ENCODE results near the gene GFI1.

GFI1 gene

DNA sequence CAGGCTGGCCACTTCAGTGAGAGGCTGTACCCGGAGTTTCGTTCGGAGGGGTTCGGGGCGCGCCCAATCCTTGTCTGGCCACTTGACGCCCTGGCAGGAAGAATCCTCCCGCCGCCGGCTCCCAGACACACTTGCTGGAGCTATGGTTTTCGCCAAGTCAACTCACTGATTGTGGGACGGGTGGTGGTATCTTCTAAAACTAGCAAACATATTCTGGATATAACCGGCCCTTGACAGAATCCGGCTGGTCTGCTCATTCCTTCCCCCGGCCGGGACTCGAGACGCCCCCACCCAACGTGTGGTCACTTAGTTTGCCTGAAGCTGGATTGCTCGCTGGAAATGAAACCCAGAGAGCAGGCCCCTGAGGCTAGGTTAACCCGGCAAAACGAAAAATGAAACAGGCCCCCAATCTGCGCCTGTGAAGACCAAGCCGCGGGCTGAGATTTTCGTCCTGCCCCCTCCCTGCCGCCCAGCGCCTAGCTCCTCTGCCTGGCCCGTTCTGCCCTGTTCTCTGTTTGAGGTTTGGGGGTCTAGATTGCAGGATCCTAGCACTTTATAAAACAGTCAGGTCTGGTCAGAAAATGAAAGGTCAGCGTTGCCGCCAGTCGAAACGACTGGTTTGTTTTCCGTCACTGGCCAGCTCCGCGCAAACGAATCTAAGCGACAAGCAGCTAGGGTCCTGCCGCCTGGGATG is 4.6 kb downstream of the GFI1 start:
- DNase-seq (ENCODE audit: extremely low read depth, insufficient read length) = peak; percentile 36
- Histone ChIP-seq H3K27me3 (replicated peaks; ENCODE audit: control insufficient read depth, insufficient read depth, low read length) (no peaks in the 10 kb centered on the region), H3K4me3 (replicated peaks; ENCODE audit: low read depth, low read length) (peak overlapping the region; percentile 72), H3K36me3 (ENCODE audit: control insufficient read depth, insufficient read depth, low read length) (peaks cover 3% of the 10 kb centered on the region)
- TF ChIP-seq, protein P1, sequence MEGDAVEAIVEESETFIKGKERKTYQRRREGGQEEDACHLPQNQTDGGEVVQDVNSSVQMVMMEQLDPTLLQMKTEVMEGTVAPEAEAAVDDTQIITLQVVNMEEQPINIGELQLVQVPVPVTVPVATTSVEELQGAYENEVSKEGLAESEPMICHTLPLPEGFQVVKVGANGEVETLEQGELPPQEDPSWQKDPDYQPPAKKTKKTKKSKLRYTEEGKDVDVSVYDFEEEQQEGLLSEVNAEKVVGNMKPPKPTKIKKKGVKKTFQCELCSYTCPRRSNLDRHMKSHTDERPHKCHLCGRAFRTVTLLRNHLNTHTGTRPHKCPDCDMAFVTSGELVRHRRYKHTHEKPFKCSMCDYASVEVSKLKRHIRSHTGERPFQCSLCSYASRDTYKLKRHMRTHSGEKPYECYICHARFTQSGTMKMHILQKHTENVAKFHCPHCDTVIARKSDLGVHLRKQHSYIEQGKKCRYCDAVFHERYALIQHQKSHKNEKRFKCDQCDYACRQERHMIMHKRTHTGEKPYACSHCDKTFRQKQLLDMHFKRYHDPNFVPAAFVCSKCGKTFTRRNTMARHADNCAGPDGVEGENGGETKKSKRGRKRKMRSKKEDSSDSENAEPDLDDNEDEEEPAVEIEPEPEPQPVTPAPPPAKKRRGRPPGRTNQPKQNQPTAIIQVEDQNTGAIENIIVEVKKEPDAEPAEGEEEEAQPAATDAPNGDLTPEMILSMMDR (IDR thresholded peaks at IDR 0.05; ENCODE audit: insufficient read depth, low read length, poor library complexity, severe bottlenecking) = no peak

DNA sequence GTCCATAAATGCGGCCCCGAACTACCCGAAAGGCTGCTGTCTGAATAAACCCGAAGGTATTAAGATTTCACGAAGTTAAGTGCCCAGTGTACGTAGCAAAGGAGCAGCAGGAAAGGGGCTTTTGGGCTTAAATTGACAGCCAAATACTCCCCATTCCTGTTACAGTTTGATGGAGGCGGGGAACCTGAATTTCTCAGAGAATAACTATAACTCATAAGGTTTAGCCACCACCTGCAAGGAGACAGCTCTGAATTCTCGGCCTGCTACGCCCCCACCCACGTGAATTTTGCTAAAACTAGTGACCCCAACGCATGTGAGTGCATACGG is 5.2 kb downstream of the GFI1 start:
- H3K4me3 ChIP-seq (replicated peaks; ENCODE audit: low read depth, low read length) = no peak overlapping the region
- peaks cover 3% of the 10 kb centered on the region for H3K36me3 ChIP-seq (ENCODE audit: control insufficient read depth, insufficient read depth, low read length)
- TF ChIP-seq, protein P1 (IDR thresholded peaks at IDR 0.05; ENCODE audit: insufficient read depth, low read length, poor library complexity, severe bottlenecking) = no peak
- no peaks in the 10 kb centered on the region for H3K27me3 ChIP-seq (replicated peaks; ENCODE audit: control insufficient read depth, insufficient read depth, low read length)
- DNase-seq (ENCODE audit: extremely low read depth, insufficient read length) = no peak

DNA sequence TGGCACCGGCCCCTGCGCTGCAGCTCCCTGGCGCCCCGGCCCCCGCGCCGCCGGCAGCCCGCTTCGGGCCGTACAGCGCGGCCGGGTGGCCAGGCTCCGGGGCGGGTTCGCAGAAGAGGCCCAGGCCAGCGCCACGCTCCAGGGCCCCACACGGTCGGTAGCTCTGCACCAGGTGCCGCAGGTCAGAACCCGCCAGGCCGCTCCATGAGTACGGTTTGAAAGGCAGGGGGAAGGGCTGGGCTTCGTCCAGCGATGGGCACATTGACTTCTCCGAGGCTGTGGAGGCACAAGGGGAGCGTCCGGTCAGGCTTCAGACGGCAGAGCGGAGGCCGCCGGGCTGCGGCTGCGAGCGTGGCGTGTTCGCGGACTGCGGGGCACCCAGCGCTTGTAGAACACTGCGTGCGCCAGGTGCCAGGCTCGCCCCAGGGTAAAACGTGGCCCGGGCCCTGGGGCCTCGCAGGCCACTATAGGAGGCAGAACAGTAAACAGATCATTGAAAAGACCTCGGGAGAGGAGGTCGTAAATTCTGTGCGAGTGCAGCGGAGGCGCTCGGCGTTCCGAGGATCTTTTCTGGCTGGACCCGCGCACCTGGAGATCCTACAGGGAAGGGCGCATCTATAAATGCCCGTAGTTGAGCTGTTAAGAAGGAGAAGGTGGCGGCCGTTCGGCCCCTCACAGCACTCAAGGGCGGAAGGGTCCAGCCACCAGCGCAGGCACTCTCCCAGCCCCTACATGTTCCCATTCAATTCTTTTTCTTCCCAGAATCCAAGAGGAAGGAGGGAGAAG is 5.7 kb downstream of the GFI1 start:
- TF ChIP-seq, protein P1 (IDR thresholded peaks at IDR 0.05; ENCODE audit: insufficient read depth, low read length, poor library complexity, severe bottlenecking) = no peak
- no peak for DNase-seq (ENCODE audit: extremely low read depth, insufficient read length)
- H3K4me3 ChIP-seq (replicated peaks; ENCODE audit: low read depth, low read length) = no peak overlapping the region
- H3K36me3 ChIP-seq (ENCODE audit: control insufficient read depth, insufficient read depth, low read length) = peaks cover 3% of the 10 kb centered on the region
- H3K27me3 ChIP-seq (replicated peaks; ENCODE audit: control insufficient read depth, insufficient read depth, low read length) = no peaks in the 10 kb centered on the region

DNA sequence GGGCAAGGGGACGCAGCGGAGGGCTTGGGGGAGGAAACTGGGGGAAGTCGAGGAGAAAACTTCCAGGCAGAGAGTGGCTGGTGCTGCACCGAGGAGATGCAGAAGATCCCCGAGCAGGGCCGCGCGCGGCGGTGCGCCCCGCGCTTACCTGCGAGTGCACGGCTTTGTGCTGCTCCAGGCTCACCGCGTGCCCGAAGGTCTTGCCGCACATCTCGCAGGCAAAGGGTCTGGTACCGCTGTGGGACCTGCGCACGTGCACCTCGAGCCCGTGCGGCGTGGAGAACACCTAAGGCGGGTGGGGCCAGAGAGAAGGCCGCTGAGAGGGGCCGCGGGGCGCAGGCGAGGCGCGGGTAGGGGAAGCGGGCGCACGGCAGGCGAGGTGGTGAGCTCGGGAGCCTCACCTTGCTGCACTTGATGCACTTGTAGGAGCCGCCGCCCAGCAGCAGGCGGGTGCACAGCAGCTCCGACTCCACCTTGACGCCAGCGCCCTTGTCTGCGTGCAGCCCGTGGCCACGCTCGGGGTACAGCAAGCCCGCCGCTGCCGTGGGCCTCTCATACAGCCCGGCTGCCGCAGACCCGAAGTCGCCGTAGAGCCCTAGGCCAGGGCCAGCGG is 6.4 kb downstream of the GFI1 start:
- Histone ChIP-seq H3K4me3 (replicated peaks; ENCODE audit: low read depth, low read length) (no peak overlapping the region), H3K27me3 (replicated peaks; ENCODE audit: control insufficient read depth, insufficient read depth, low read length) (no peaks in the 10 kb centered on the region), H3K36me3 (ENCODE audit: control insufficient read depth, insufficient read depth, low read length) (peaks cover 5% of the 10 kb centered on the region)
- DNase-seq (ENCODE audit: extremely low read depth, insufficient read length) = no peak
- TF ChIP-seq, protein P1 (IDR thresholded peaks at IDR 0.05; ENCODE audit: insufficient read depth, low read length, poor library complexity, severe bottlenecking) = no peak

DNA sequence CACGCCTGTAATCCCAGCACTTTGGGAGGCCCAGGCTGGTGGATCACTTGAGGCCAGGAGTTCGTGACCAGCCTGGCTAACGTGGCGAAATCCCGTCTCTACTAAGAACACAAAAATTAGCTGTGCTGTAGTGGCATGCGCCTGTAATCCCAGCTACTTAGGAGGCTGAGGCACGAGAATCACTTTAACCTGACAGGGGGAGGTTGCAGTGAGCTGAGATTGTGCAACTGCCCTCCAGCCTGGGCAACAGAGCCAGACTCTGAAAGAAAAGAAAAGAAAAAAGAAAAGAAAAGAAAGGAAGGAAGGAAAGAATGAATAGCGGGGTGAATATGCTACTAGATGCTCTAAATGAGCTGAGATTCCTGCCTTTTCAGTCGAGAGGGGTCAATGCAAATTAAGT is 7.1 kb downstream of the GFI1 start:
- DNase-seq (ENCODE audit: extremely low read depth, insufficient read length) = no peak
- Histone ChIP-seq H3K27me3 (replicated peaks; ENCODE audit: control insufficient read depth, insufficient read depth, low read length) (no peaks in the 10 kb centered on the region), H3K4me3 (replicated peaks; ENCODE audit: low read depth, low read length) (no peak overlapping the region), H3K36me3 (ENCODE audit: control insufficient read depth, insufficient read depth, low read length) (peaks cover 5% of the 10 kb centered on the region)
- TF ChIP-seq, protein P1 (IDR thresholded peaks at IDR 0.05; ENCODE audit: insufficient read depth, low read length, poor library complexity, severe bottlenecking) = no peak

Data from GM06990 (cell line).